NAMALWA (cell line): ENCODE data around the gene NPIPA7.
"Not testable (repeated sequence)": the region's sequence is repeated elsewhere in the genome, so short reads cannot be mapped to it uniquely, and the experiment has no call there.

Experiments
- DNase-seq: peaks from one replicate; pipeline ENCODE4 v3.0.0-alpha.2; 2015; ENCODE audit warnings: low spot score

Gene NPIPA7

GRCh38 chr16:16420515-16420914, 41.6 kb downstream of the NPIPA7 start:
- not testable (repeated sequence) for DNase-seq

DNA sequence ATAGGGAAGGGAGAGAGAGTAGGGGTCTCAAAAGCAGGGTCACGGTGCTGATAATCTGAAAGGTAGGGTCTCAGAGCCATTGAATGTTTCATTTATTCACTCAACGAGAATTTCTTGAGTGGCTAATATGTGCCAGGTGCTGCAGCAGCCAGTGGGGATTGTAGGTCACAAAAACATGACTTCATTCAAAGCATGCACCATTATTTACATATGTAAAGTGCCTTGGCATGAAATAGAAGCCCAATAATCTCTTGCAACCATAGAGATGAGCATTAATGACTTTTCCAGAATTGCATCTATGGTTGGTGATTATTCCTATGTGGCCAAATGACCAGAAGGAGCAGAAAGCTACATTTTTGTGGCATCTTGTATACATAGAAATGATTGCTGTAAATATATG, 46.2 kb downstream of the NPIPA7 start:
- not testable (repeated sequence) for DNase-seq

DNA sequence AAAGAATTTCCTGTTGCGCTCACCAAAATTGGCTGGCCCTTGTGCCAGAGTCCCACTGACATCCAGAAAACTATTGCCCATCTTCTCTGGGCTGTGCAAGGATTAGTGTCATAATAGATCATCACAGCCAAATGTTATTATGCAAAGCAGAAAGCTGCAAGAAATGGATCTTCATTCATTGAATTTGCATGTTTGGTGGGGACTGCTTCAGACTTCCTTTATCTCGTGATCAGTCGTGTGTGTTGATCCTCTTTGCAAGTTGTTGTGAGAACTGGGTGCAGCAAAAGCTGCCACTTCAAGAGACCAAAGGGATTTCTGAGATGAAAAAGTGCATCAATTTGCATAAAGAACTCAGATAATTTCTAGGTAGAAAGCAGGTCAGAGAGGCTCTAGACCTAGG, 52.2 kb downstream of the NPIPA7 start:
- DNase-seq: not testable (repeated sequence)

DNA sequence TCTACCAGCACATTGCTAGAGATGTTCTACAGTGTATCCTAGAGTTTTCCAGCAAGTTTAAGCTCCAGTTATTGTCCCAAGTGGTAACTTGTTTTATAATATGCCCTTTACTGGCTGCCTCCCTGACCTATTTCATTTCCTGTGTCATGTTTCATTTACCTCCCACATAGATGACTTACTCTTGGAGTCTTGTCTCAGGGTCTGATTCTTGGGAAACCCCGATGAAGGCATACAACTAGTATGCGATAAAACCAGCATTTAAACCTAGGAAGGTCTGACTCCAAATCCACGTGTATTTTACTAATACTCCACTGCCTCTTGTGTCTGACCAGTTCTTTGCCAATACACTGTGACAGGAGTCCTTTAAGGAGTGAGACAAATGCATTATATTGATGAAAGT, 55.8 kb downstream of the NPIPA7 start:
- DNase-seq: not testable (repeated sequence)

GRCh38 chr16:16441401-16441800, 62.5 kb downstream of the NPIPA7 start:
- DNase-seq: not testable (repeated sequence)
